HepG2 (cell line): ENCODE results near the gene CIAO3. TPM values are rescaled to one million over a fixed set of nuclear protein-coding genes. Genes with fewer than 3 reads are reported as not detected.

Source experiments
- AGO1 ChIP-seq: fragments of 200-400 bp; formaldehyde crosslinking; IDR thresholded peaks from 2 replicates; pipeline ENCODE4 v1.6.1; 2017; ENCODE audit warnings: mild to moderate bottlenecking, low read depth, low read length, moderate library complexity; ENCODE audit not compliant: poor library complexity, severe bottlenecking
- ATM ChIP-seq: fragments of 450-650 bp; IDR thresholded peaks from 2 replicates; pipeline ENCODE4 v1.7.1; 2017; ENCODE audit warnings: mild to moderate bottlenecking, borderline replicate concordance
- BHLHE40 ChIP-seq: IDR thresholded peaks from 2 replicates; pipeline ENCODE4 v1.6.1; 2011; ENCODE audit warnings: low read length, improper control_type of control experiment
- ELF3 ChIP-seq: IDR thresholded peaks from 2 replicates; pipeline ENCODE4 v1.6.1; 2016; ENCODE audit warnings: missing genetic modification reagents, missing compliant biosample characterization
- FOXO1 ChIP-seq: sonication (generic); formaldehyde crosslinking; IDR thresholded peaks from 2 replicates; pipeline ENCODE4 v1.4.0; 2020; ENCODE audit warnings: missing genetic modification reagents
- HOXA9 ChIP-seq: sonication (generic); formaldehyde crosslinking; IDR thresholded peaks from 2 replicates; pipeline ENCODE4 v1.8.1; 2022; ENCODE audit warnings: missing genetic modification reagents, mild to moderate bottlenecking, moderate library complexity, borderline replicate concordance
- IRF1 ChIP-seq: sonication (generic); formaldehyde crosslinking; IDR thresholded peaks from 2 replicates; pipeline ENCODE4 v1.4.0; 2020; ENCODE audit warnings: low read depth, mild to moderate bottlenecking, missing genetic modification reagents
- JDP2 ChIP-seq: sonication (generic); formaldehyde crosslinking; IDR thresholded peaks from 2 replicates; pipeline ENCODE4 v1.8.1; 2022; ENCODE audit warnings: missing genetic modification reagents, borderline replicate concordance
- KDM1A ChIP-seq: IDR thresholded peaks from 2 replicates; pipeline ENCODE4 v1.6.1; 2016; ENCODE audit warnings: missing compliant biosample characterization
- KLF9 ChIP-seq: IDR thresholded peaks from 2 replicates; pipeline ENCODE4 v1.6.1; 2016; ENCODE audit warnings: low read depth
- MXD4 ChIP-seq: IDR thresholded peaks from 2 replicates; pipeline ENCODE4 v1.6.1; 2016; ENCODE audit warnings: mild to moderate bottlenecking, missing biosample characterization, missing genetic modification reagents
- NCOA1 ChIP-seq: sonication (generic); formaldehyde crosslinking; IDR thresholded peaks from 2 replicates; pipeline ENCODE4 v1.9.0; 2021; ENCODE audit warnings: missing genetic modification reagents
- NCOR1 ChIP-seq: fragments of 200-600 bp; sonication (generic); IDR thresholded peaks from 2 replicates; pipeline ENCODE4 v1.7.0; 2017; ENCODE audit warnings: antibody characterized with exemption, low read length, borderline replicate concordance
- NKX3-1 ChIP-seq: sonication (generic); formaldehyde crosslinking; IDR thresholded peaks from 2 replicates; pipeline ENCODE4 v1.5.0; 2020; ENCODE audit warnings: missing genetic modification reagents
- SMARCE1 ChIP-seq: fragments of 450-650 bp; IDR thresholded peaks from 2 replicates; pipeline ENCODE4 v1.6.1; 2017; ENCODE audit warnings: borderline replicate concordance
- SNRNP70 ChIP-seq: fragments of 200-400 bp; formaldehyde crosslinking; IDR thresholded peaks from 2 replicates; pipeline ENCODE4 v1.6.1; 2017; ENCODE audit warnings: mild to moderate bottlenecking, low read depth, low read length, moderate library complexity
- SP1 ChIP-seq, 2 experiments: fragments of 450-650 bp in 1 of 2; sonication (generic) in 1 of 2; formaldehyde crosslinking in 1 of 2; IDR thresholded peaks; 2 replicates each; pipeline versions ENCODE4 v1.4.0 to v1.6.1; 2016 to 2020; ENCODE audit warnings: missing genetic modification reagents in 1 of 2
- TEF ChIP-seq: sonication (generic); formaldehyde crosslinking; IDR thresholded peaks from 2 replicates; pipeline ENCODE4 v1.5.0; 2020; ENCODE audit warnings: missing genetic modification reagents
- ZNF138 ChIP-seq: sonication (generic); formaldehyde crosslinking; IDR thresholded peaks from 2 replicates; pipeline ENCODE4 v1.5.0; 2020; ENCODE audit warnings: mild to moderate bottlenecking, low read depth, missing genetic modification reagents
- ZNF30 ChIP-seq: sonication (generic); formaldehyde crosslinking; IDR thresholded peaks from 2 replicates; pipeline ENCODE4 v1.5.0; 2020; ENCODE audit warnings: mild to moderate bottlenecking, missing genetic modification reagents
- ZNF354B ChIP-seq: sonication (generic); formaldehyde crosslinking; IDR thresholded peaks from 2 replicates; pipeline ENCODE4 v1.8.0; 2022; ENCODE audit warnings: mild to moderate bottlenecking, missing genetic modification reagents
- polyA plus RNA-seq, 8 experiments: library from polyadenylated mRNA; depleted of rRNA in 3 of 8; stranded (reverse) in 7 of 8; unstranded in 1 of 8; fragments of >200 nt; fragmentation: Illumina TruSeq in 4 of 8; extraction: Trizol in 4 of 8; gene quantifications; 2 replicates each; pipeline versions ENCODE4 v1.2.1 to v1.2.3, GENCODE V29; 2011 to 2016; ENCODE audit warnings: low read depth in 4 of 8, missing spikeins in 1 of 8, mixed read lengths in 1 of 8; ENCODE audit not compliant: insufficient read depth in 1 of 8
- total RNA-seq, 5 experiments: library from RNA; depleted of rRNA; stranded (reverse); fragments of >200 nt; fragmentation: Illumina TruSeq; extraction: Trizol; gene quantifications; 2 replicates each; pipeline ENCODE4 v1.2.3, GENCODE V29; 2016; ENCODE audit warnings: low read depth in 1 of 5
- TF ChIP-seq, protein P1 (sequence below): sonication (generic); formaldehyde crosslinking; IDR thresholded peaks from 2 replicates; pipeline ENCODE4 v1.4.0; 2020; ENCODE audit warnings: missing genetic modification reagents
- TF ChIP-seq, protein P2 (sequence below): sonication (generic); formaldehyde crosslinking; IDR thresholded peaks from 2 replicates; pipeline ENCODE4 v1.8.0; 2022; ENCODE audit warnings: missing genetic modification reagents, mild to moderate bottlenecking, borderline replicate concordance
- TF ChIP-seq, protein P3 (sequence below): sonication (generic); formaldehyde crosslinking; IDR thresholded peaks from 2 replicates; pipeline ENCODE4 v1.4.0; 2020; ENCODE audit warnings: missing genetic modification reagents

CIAO3 gene
- total and polyA plus RNA-seq, 2 of the 13 experiments (the other 11 are each of a cell fraction or from before 2014, with no cell fraction given): 21.7 to 25.0 TPM

DNA sequence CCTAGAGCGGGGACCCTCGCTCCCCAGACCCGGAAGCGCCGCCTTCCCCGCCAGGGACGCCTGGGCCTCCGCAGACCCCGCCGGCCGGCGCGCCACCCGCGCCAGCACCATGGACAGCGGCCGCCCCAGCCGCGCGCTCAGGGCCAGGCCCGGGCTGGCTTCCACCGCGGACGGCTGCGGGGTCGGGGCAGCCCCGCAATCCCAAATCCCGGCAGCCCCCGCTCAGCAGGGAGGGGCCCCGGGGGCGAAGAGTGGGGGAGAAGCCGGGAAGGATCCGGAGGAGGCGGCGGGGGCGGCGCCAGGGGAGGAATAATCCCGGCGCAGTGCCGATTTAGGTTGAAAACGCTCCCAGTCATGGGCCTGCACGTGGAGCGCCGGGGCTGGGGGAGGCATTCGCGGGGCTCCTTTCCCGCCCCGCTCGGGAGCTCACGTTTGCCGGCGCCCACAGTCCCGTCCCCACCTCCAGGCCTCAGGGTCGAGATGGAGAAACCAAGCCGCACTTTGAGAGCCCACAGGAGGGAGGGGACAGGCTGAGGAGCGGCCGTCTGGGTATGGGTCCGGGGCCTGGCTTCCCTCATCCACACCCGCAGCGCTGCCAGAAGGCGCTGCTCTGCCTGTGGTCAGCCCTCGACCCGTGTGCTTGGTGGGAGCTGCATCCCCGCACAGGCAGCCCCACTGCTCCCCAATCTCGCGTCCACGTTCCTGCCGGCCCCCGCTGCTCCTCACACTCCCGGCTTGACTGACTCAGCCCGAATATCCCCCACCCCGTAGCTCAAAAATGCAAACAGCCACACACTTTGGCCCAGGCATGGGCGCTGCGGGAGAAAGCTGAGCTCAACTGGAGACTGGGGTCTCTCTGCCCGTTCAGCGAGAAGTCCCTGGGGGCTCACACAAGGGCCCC, 39.9 kb downstream of the CIAO3 start (continued):
- TF ChIP-seq, protein P1, sequence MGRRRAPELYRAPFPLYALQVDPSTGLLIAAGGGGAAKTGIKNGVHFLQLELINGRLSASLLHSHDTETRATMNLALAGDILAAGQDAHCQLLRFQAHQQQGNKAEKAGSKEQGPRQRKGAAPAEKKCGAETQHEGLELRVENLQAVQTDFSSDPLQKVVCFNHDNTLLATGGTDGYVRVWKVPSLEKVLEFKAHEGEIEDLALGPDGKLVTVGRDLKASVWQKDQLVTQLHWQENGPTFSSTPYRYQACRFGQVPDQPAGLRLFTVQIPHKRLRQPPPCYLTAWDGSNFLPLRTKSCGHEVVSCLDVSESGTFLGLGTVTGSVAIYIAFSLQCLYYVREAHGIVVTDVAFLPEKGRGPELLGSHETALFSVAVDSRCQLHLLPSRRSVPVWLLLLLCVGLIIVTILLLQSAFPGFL (CRISPR knock-in tag): 0 out of 2 replicates have a peak, but pooled peaks have one; percentile 79
- TF ChIP-seq KLF9 (CRISPR knock-in tag) (no peak), AGO1 (no peak), ZNF138 (CRISPR knock-in tag) (no peak), MXD4 (CRISPR knock-in tag) (peak; percentile 46; the same call in 1 of the 2 replicates), FOXO1 (no peak), NCOA1 (no peak), BHLHE40 (no peak), ATM (no peak), KDM1A (no peak), HOXA9 (CRISPR knock-in tag) (peak; percentile 54; the same call in 1 of the 2 replicates), ZNF354B (CRISPR knock-in tag) (no peak), NKX3-1 (peak; percentile 81), NCOR1 (no peak), JDP2 (no peak; the same call in 1 of the 2 replicates), SMARCE1 (no peak), IRF1 (no peak), ELF3 (CRISPR knock-in tag) (peak; percentile 69), SP1 (IDR thresholded peaks at IDR 0.05) (no peak), SP1 (CRISPR knock-in tag; IDR thresholded peaks at IDR 0.05) (no peak), TEF (CRISPR knock-in tag) (peak; percentile 78), ZNF30 (CRISPR knock-in tag) (no peak), SNRNP70 (no peak)
- TF ChIP-seq, protein P2, sequence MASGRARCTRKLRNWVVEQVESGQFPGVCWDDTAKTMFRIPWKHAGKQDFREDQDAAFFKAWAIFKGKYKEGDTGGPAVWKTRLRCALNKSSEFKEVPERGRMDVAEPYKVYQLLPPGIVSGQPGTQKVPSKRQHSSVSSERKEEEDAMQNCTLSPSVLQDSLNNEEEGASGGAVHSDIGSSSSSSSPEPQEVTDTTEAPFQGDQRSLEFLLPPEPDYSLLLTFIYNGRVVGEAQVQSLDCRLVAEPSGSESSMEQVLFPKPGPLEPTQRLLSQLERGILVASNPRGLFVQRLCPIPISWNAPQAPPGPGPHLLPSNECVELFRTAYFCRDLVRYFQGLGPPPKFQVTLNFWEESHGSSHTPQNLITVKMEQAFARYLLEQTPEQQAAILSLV: no peak
- TF ChIP-seq, protein P3, sequence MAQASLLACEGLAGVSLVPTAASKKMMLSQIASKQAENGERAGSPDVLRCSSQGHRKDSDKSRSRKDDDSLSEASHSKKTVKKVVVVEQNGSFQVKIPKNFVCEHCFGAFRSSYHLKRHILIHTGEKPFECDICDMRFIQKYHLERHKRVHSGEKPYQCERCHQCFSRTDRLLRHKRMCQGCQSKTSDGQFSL: no peak
